ENCODE results near the gene GPC5.
"Not testable (repeated sequence)": the region's sequence is repeated elsewhere in the genome, so short reads cannot be mapped to it uniquely, and the experiment has no call there.

The GPC5 gene

GRCh38 chr13:91369441-91369831 lies 29.0 kb upstream of the GPC5 start:
- DNase-seq (ENCODE audit: low read depth), result peak; percentile 19

GRCh38 chr13:91370501-91370900 lies 27.9 kb upstream of the GPC5 start:
- DNase-seq (ENCODE audit: low read depth), result no peak

GRCh38 chr13:91372911-91373310 lies 25.5 kb upstream of the GPC5 start:
- no peak for DNase-seq (ENCODE audit: low read depth)

- DNase-seq (ENCODE audit: low read depth), result peak; percentile 43
Observed at GRCh38 chr13:91375116-91375729, 23.2 kb upstream of the GPC5 start.

- DNase-seq (ENCODE audit: low read depth), result peak; percentile 13
Observed at GRCh38 chr13:91381371-91381770, 17.1 kb upstream of the GPC5 start.

GRCh38 chr13:91383836-91384235 lies 14.6 kb upstream of the GPC5 start:
- DNase-seq (ENCODE audit: low read depth), result no peak

GRCh38 chr13:91384896-91385295 lies 13.5 kb upstream of the GPC5 start:
- DNase-seq (ENCODE audit: low read depth), result no peak

- DNase-seq (ENCODE audit: low read depth), result no peak
Observed at GRCh38 chr13:91389186-91389585, 9.2 kb upstream of the GPC5 start.

GRCh38 chr13:91397595-91397994 lies 826 bp upstream of the GPC5 start:
- DNase-seq (ENCODE audit: low read depth), result no peak

- no peak for DNase-seq (ENCODE audit: low read depth)
Observed at GRCh38 chr13:91399189-91400062, 1.0 kb downstream of the GPC5 start.

GRCh38 chr13:91400063-91400399 lies 1.6 kb downstream of the GPC5 start:
- DNase-seq (ENCODE audit: low read depth), result no peak

GRCh38 chr13:91400671-91401070 lies 2.2 kb downstream of the GPC5 start:
- DNase-seq (ENCODE audit: low read depth), result no peak

- no peak for DNase-seq (ENCODE audit: low read depth)
Observed at GRCh38 chr13:91401920-91402319, 3.5 kb downstream of the GPC5 start.

GRCh38 chr13:91405240-91405639 lies 6.8 kb downstream of the GPC5 start:
- DNase-seq (ENCODE audit: low read depth), result no peak

GRCh38 chr13:91406619-91407018 lies 8.2 kb downstream of the GPC5 start:
- peak; percentile 68 for DNase-seq (ENCODE audit: low read depth)

- no peak for DNase-seq (ENCODE audit: low read depth)
Observed at GRCh38 chr13:91408971-91409370, 10.6 kb downstream of the GPC5 start.

GRCh38 chr13:91416579-91416978 lies 18.2 kb downstream of the GPC5 start:
- DNase-seq (ENCODE audit: low read depth), result not testable (repeated sequence)

- DNase-seq (ENCODE audit: low read depth), result no peak
Observed at GRCh38 chr13:91417660-91418325, 19.4 kb downstream of the GPC5 start.

- no peak for DNase-seq (ENCODE audit: low read depth)
Observed at GRCh38 chr13:91426913-91427312, 28.5 kb downstream of the GPC5 start.

GRCh38 chr13:91438674-91439073 lies 40.3 kb downstream of the GPC5 start:
- not testable (repeated sequence) for DNase-seq (ENCODE audit: low read depth)

- no peak for DNase-seq (ENCODE audit: low read depth)
Observed at GRCh38 chr13:91450913-91451312, 52.5 kb downstream of the GPC5 start.

GRCh38 chr13:91454666-91455065 lies 56.2 kb downstream of the GPC5 start:
- DNase-seq (ENCODE audit: low read depth), result no peak

GRCh38 chr13:91456837-91457236 lies 58.4 kb downstream of the GPC5 start:
- no peak for DNase-seq (ENCODE audit: low read depth)
